Heart left ventricle (tissue), 16 donors: ENCODE data around the gene ERVW-1. TPM values are rescaled to one million over a fixed set of nuclear protein-coding genes. Genes with fewer than 3 reads are reported as not detected.

Experiments
- ATAC-seq, 4 donors: fragments of 200-7000 bp; cut with Tn5 transposase; one replicate each; pipeline ENCODE4 v1.9.1; 2020 to 2022; ENCODE audit warnings: moderate library complexity in 4 of 4, mild to moderate bottlenecking in 3 of 4, moderate number of reproducible peaks in 1 of 4
- DNase-seq, 5 donors: peaks; one replicate each; pipeline ENCODE4 v3.0.0-alpha.2; 2020
- H3K27ac ChIP-seq, 12 donors: fragments of 200-600 bp; sonication (generic) in 4 of 12; one replicate each; pipeline versions ENCODE4 v1.5.0 to v1.8.0; 2016 to 2022; ENCODE audit warnings: mild to moderate bottlenecking in 2 of 12
- H3K27me3 ChIP-seq, 9 donors: fragments of 200-600 bp; sonication (generic) in 2 of 9; one replicate each; pipeline versions ENCODE4 v1.5.1 to v1.8.0; 2016 to 2022; ENCODE audit warnings: mild to moderate bottlenecking in 3 of 9
- H3K36me3 ChIP-seq, 9 donors: fragments of 200-600 bp; sonication (generic) in 2 of 9; one replicate each; pipeline versions ENCODE4 v1.5.0 to v1.8.0; 2018 to 2022; ENCODE audit warnings: mild to moderate bottlenecking in 2 of 9
- H3K4me1 ChIP-seq, 12 donors: fragments of 200-600 bp; sonication (generic) in 4 of 12; one replicate each; pipeline versions ENCODE4 v1.5.0 to v1.8.0; 2016 to 2022; ENCODE audit warnings: mild to moderate bottlenecking in 3 of 12
- H3K4me3 ChIP-seq, 12 donors: fragments of 200-600 bp; sonication (generic) in 4 of 12; one replicate each; pipeline versions ENCODE4 v1.5.0 to v1.8.0; 2017 to 2022; ENCODE audit warnings: mild to moderate bottlenecking in 9 of 12, moderate library complexity in 4 of 12
- H3K9me3 ChIP-seq, 12 donors: fragments of 200-600 bp; sonication (generic) in 4 of 12; one replicate each; pipeline versions ENCODE4 v1.5.0 to v1.8.0; 2016 to 2022; ENCODE audit warnings: mild to moderate bottlenecking in 1 of 12
- CTCF ChIP-seq, 12 donors: fragments of 200-600 bp; sonication (generic) in 4 of 12; IDR thresholded peaks; one replicate each; pipeline versions ENCODE4 v1.5.0 to v1.8.0; 2018 to 2022; ENCODE audit warnings: antibody characterized with exemption in 12 of 12, mild to moderate bottlenecking in 5 of 12
- POLR2A ChIP-seq, 2 donors: fragments of 450-650 bp; IDR thresholded peaks; one replicate each; pipeline ENCODE4 v1.6.1; 2017; ENCODE audit warnings: antibody characterized with exemption in 2 of 2, mild to moderate bottlenecking in 2 of 2, moderate library complexity in 2 of 2
- WGBS, 4 donors: extraction: QIAGEN DNeasy Blood & Tissue Kit in 2 of 4; methylation state at CpG; one replicate each; pipeline versions ENCODE4 v1.1.5 to v1.1.7; 2013 to 2018; 5-methylcytosine and 5-hydroxymethylcytosine counted together
- intact Hi-C, 10 donors: fragments of 100-400 bp; cut with DNase I; formaldehyde crosslinking; loops; one replicate each; pipeline versions ENCODE4 v1.11.1 to v1.14.2; 2022
- polyA plus RNA-seq, 2 donors: library from polyadenylated mRNA; stranded (reverse); fragments of 200-250 nt; gene quantifications; one replicate each; pipeline ENCODE4 v1.2.3, GENCODE V29; 2013
- total RNA-seq, 9 donors: library from RNA; depleted of rRNA in 2 of 9; stranded (reverse); fragments of >200 nt in 2 of 9; fragmentation: NEBNext Ultra II Directional in 3 of 9; extraction: Animal tissue kit (Norgen Biotek cat#: 25700) in 3 of 9; gene quantifications; one replicate each; pipeline versions ENCODE4 v1.1.0 to v1.2.4, GENCODE V29; 2016 to 2023
- donor health status: ischemic (EF 13 %, LVEDD 7.1; RV severe dilation, severe dysfunction).
- donor health status: healthy with polysubstance abuse.
- donor health status: DM: no; HTN: yes; CAD: no.
- donor health status: DM: no; HTN: no; CAD: no.
- donor health status: ischemic (EF 25% LVEDD 6.9; RV normal size, moderate dysfunction).
- donor health status: ischemic (EF 25% LVEDD 5.7; RV mildly dilated, moderate dysfunction).
- donor health status: healthy.
- donor health status: DM: yes; HTN: yes; CAD: no.
- donor health status: ischemic (EF 35%, LVEDD 5.7; RV mildly dilated, moderate dysfunction).
- donor health status: nonischemic (EF 11% LVEDD 7.7; RV severe dilation, severe dysfunction).
- donor health status: DM: yes; HTN: yes; CAD: no.
- donor health status: PGD.
- donor health status: ischemic (EF 29% LVEDD 5.4; RV normal size, mild dysfunction).
- donor health status: nonischemic (EF 23%, LVEDD 6.1; RV moderate dilation, normal function).

ERVW-1 gene
- total and polyA plus RNA-seq, 11 donors = 0.15 to 0.27 TPM; not detected in 9

DNA sequence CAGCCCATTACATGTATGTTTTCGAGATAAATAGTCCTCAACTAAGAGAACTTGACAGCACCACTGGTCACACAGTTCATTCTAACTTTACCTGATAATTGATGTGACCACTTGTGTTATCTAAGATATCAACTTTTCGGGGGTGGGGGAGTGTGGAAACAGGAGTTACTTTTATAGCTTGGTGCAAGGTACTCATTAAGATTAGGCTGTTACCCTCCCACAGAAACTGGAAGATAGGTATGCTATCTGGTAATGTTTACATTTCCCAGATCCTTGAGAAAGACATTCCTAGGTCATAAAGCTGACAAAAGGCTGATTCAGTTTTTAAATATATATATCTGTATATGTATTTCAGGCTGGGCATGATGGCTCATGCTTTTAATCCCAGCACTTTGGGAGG lies 11.1 kb downstream of the ERVW-1 start:
- intact Hi-C loops = no loop called here
- 73 to 90% (median 85%) methylated on average over 2 of the region's 2 CpGs for WGBS, 4 donors
- Histone ChIP-seq H3K27ac (no peak overlapping the region), H3K27me3 (no peaks in the 10 kb centered on the region), H3K4me1 (no peaks in the 10 kb centered on the region), H3K36me3 (peaks cover 0 to 58% (median 36%) of the 10 kb centered on the region in 9 donors), H3K9me3 (no peaks in the 10 kb centered on the region), H3K4me3 (no peak overlapping the region)
- TF ChIP-seq CTCF (IDR thresholded peaks at IDR 0.05) (no peak), POLR2A (IDR thresholded peaks at IDR 0.05) (no peak)
- ATAC-seq = no peak
- DNase-seq = no peak

DNA sequence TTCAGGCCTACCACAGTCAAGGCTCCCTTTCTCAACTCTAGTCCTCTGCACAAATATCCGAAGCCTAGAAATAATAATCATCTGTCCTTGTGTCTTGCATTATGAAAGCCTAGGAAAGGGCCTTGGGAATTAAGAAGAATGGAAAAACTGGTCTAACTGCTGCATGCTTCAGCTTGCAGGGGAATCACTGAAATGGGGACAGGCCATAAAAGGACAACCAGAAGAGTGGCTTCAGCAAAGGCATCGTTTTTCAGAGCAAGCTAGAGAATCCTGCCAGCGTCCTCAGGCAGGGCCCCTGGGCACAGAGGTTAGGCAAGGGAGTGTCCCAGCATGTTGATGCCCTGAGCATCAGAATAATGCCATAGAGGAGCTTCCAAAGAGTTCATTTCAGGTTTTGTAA lies 13.2 kb downstream of the ERVW-1 start:
- Histone ChIP-seq H3K9me3 (no peaks in the 10 kb centered on the region), H3K27ac (no peak overlapping the region), H3K36me3 (peaks cover 0 to 58% (median 37%) of the 10 kb centered on the region in 9 donors), H3K4me1 (no peaks in the 10 kb centered on the region), H3K27me3 (no peaks in the 10 kb centered on the region), H3K4me3 (no peak overlapping the region)
- ATAC-seq = no peak
- TF ChIP-seq POLR2A (IDR thresholded peaks at IDR 0.05) = no peak
- TF ChIP-seq CTCF (IDR thresholded peaks at IDR 0.05) = no peak
- WGBS, 4 donors = 70 to 84% (median 82%) methylated on average over 3 of the region's 3 CpGs
- no peak for DNase-seq
- intact Hi-C loops = no loop called here

- intact Hi-C loops = no loop called here
- no peak for TF ChIP-seq POLR2A (IDR thresholded peaks at IDR 0.05)
- no peak for TF ChIP-seq CTCF (IDR thresholded peaks at IDR 0.05)
- Histone ChIP-seq H3K27me3 (no peaks in the 10 kb centered on the region), H3K36me3 (peaks cover 0 to 61% (median 45%) of the 10 kb centered on the region in 9 donors), H3K4me3 (no peak overlapping the region), H3K27ac (no peak overlapping the region), H3K4me1 (no peaks in the 10 kb centered on the region), H3K9me3 (no peaks in the 10 kb centered on the region)
- 93 to 95% (median 94%) methylated on average over 3 of the region's 3 CpGs for WGBS, 4 donors
- ATAC-seq = no peak
- DNase-seq = no peak
Measured at GRCh38 chr7:92462560-92462959, 15.2 kb downstream of the ERVW-1 start.

DNA sequence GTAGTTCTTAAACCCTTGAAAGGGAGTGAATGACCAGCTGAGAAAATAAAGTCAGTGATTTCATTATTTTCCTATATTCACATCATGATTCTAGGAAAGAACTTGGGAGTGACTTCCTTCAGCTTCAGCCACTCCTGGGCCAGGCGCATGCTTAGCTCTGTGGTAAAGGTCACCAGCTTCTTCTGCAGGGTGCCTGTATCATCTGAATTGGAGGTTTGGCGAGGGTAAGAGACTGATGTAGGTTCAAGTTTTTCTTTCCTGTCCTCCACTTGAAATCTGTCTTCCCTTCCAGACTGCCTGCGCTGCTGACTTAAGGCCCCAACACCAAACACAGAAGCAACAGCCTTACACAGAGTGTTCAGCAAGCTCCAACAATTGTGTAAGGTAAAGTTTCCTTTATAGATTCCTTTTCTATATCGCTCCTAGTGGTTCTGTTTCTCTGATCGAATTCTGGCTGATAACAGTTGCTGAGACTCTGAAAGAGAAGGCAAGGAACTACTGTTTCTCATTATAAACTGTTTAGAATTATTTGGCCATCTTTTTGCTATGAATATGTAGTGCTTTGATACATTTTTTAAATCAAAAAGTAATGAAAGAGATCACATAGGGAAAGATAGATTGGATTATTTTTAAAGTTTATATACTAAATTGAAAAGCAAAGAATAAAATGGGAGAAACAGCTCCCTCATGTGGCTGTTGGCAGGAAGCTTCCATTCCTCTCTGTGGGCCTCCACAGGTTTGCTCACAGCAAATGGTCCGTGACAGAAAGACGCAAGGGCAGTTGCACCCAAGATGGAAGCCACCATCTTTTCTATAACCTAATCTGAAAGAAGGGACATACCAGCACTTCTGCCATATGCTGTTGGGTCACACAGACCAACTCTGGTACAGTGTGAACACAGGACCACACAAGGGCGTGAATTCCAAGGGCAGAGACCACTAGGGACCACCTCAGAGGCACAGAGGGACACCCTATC lies 16.4 kb downstream of the ERVW-1 start:
- H3K9me3 ChIP-seq = no peaks in the 10 kb centered on the region
- no peak overlapping the region for H3K27ac ChIP-seq
- no peak overlapping the region for H3K4me3 ChIP-seq
- H3K4me1 ChIP-seq = no peaks in the 10 kb centered on the region
- intact Hi-C loops = no loop called here
- ATAC-seq = peak in 1 of 4 donors; percentile 38
- no peaks in the 10 kb centered on the region for H3K27me3 ChIP-seq
- no peak for DNase-seq
- 69 to 73% (median 69%) methylated on average over 8 of the region's 8 CpGs for whole genome bisulfite sequencing, 4 donors
- TF ChIP-seq CTCF (IDR thresholded peaks at IDR 0.05) (peak; percentile 33 to 69 (median 58)), POLR2A (IDR thresholded peaks at IDR 0.05) (no peak)
- peaks cover 0 to 63% (median 52%) of the 10 kb centered on the region in 9 donors for H3K36me3 ChIP-seq
